Skeletal muscle satellite cell (primary cell): ENCODE measurements around the gene TSPAN13.
A peak's percentile ranks its signal among the peaks of the same experiment; 100 is the strongest.

Experiments
- H3K27me3 ChIP-seq: 2 replicates; pipeline ENCODE4 v1.7.0; 2013; ENCODE audit warnings: low read length; ENCODE audit not compliant: control insufficient read depth, insufficient read depth
- H3K36me3 ChIP-seq: 2 replicates; pipeline ENCODE4 v1.7.0; 2013; ENCODE audit warnings: mild to moderate bottlenecking, control low read depth, low read length; ENCODE audit not compliant: insufficient read depth
- H3K4me1 ChIP-seq: 2 replicates; pipeline ENCODE4 v1.7.0; 2013; ENCODE audit warnings: low read length; ENCODE audit not compliant: control insufficient read depth, insufficient read depth
- H3K4me2 ChIP-seq: 2 replicates; pipeline ENCODE4 v1.7.0; 2013; ENCODE audit warnings: mild to moderate bottlenecking, low read length
- H3K4me3 ChIP-seq: 2 replicates; pipeline ENCODE4 v1.7.0; 2013; ENCODE audit warnings: low read length
- H3K9ac ChIP-seq: 2 replicates; pipeline ENCODE4 v1.7.0; 2013; ENCODE audit warnings: mild to moderate bottlenecking, low read depth, low read length, moderate library complexity
- H3K9me3 ChIP-seq: replicated peaks from 2 replicates; pipeline ENCODE4 v1.7.0; 2013; ENCODE audit warnings: mild to moderate bottlenecking, control low read depth, low read length

Gene TSPAN13

GRCh38 chr7:16742547-16742946, 11.0 kb upstream of the TSPAN13 start:
- Histone ChIP-seq H3K36me3 (no peaks in the 10 kb centered on the region), H3K9me3 (no peaks in the 10 kb centered on the region), H3K9ac (no peak overlapping the region), H3K27me3 (no peaks in the 10 kb centered on the region), H3K4me1 (peaks cover 44% of the 10 kb centered on the region), H3K4me2 (no peak overlapping the region), H3K4me3 (no peak overlapping the region)

GRCh38 chr7:16743236-16743635, 10.3 kb upstream of the TSPAN13 start:
- no peak overlapping the region for H3K9ac ChIP-seq
- peak overlapping the region; percentile 43 for H3K4me2 ChIP-seq
- H3K36me3 ChIP-seq, result no peaks in the 10 kb centered on the region
- no peak overlapping the region for H3K4me3 ChIP-seq
- no peaks in the 10 kb centered on the region for H3K9me3 ChIP-seq
- H3K27me3 ChIP-seq, result no peaks in the 10 kb centered on the region
- peaks cover 44% of the 10 kb centered on the region for H3K4me1 ChIP-seq

DNA sequence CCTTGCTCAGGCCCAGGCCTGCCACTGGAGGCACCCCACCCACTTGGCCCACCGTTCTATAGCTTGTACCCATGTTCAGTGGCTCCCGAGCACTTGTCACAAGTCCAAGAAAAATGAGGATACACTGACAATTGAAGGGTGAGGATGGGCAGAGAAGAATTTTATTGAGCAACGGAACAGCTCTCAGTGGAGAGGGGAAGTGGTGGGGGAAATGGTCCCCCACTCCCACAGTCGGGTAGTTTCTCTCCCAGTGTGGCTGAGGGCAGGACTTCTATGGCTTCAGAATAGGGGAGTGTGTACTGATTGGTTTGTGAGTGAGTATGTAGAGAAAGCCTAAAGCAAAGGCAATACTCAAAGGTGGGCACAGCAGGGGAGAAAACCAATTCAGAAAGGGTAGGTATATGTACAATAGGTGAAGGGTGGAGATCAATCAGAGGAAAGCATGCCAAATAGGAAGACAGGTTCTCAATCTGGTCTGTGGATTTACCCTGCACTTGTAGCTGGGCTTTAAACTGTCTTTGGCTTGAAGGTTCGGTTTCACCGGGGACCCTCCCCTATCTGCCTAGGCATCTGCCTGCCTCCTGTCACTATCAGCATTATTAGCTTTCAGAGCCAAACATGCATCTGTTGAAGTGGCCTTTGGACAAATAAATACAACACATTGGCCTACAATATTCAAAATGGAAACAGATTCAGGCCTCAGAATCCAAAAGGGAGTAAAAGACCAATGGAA, 8.9 kb upstream of the TSPAN13 start:
- H3K9ac ChIP-seq, result no peak overlapping the region
- no peaks in the 10 kb centered on the region for H3K9me3 ChIP-seq
- H3K4me2 ChIP-seq, result no peak overlapping the region
- H3K4me1 ChIP-seq, result peaks cover 37% of the 10 kb centered on the region
- H3K27me3 ChIP-seq, result no peaks in the 10 kb centered on the region
- no peaks in the 10 kb centered on the region for H3K36me3 ChIP-seq
- no peak overlapping the region for H3K4me3 ChIP-seq

DNA sequence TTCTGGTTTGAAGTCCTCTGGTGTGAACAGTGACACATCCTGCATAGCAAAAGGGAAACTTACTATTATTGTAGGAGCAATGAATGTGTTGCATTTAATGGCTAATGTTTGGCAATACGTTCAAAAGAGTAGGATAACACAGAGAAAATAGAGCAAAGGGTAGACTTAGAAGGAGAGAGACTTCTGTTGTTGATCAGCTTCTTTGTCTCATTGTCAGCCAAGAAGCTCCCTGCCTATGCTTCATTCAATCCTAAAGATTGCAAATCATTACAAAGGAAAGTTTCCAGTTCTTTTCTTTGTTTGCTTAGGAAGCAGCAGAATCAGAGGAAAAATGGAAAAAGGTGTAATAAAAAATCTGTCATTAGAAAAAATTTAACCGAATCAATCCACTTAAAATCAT, 7.9 kb upstream of the TSPAN13 start:
- Histone ChIP-seq H3K36me3 (no peaks in the 10 kb centered on the region), H3K4me2 (no peak overlapping the region), H3K4me3 (no peak overlapping the region), H3K27me3 (no peaks in the 10 kb centered on the region), H3K9me3 (no peaks in the 10 kb centered on the region), H3K4me1 (peaks cover 30% of the 10 kb centered on the region), H3K9ac (no peak overlapping the region)

DNA sequence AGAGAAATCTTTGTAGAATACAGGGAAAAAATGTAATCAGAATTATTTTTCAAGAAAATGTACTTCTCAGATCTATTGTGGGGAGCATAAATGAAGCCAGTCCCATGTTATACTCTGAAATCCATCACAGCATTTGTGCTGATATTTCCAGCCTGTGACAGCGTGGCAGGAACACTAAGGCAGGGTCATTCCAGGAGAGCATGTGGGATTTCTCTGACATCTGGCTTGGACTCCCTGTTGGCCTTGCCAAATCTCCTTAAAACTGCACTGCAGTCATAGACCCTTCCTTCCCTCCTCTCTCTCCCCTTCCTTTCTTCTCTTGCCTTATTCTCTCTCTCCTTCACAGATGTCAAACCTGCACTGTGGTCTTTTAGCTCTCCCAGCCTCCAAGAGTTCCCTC, 6.5 kb upstream of the TSPAN13 start:
- no peak overlapping the region for H3K4me2 ChIP-seq
- no peak overlapping the region for H3K4me3 ChIP-seq
- no peak overlapping the region for H3K9ac ChIP-seq
- peaks cover 17% of the 10 kb centered on the region for H3K4me1 ChIP-seq
- no peaks in the 10 kb centered on the region for H3K27me3 ChIP-seq
- no peaks in the 10 kb centered on the region for H3K36me3 ChIP-seq
- H3K9me3 ChIP-seq, result no peaks in the 10 kb centered on the region

GRCh38 chr7:16753932-16754855, 639 bp downstream of the TSPAN13 start:
- Histone ChIP-seq H3K4me3 (peak overlapping the region; percentile 83), H3K36me3 (no peaks in the 10 kb centered on the region), H3K9me3 (no peaks in the 10 kb centered on the region), H3K9ac (peak overlapping the region; percentile 51), H3K4me2 (peak overlapping the region; percentile 92), H3K4me1 (peaks cover 9% of the 10 kb centered on the region), H3K27me3 (no peaks in the 10 kb centered on the region)

GRCh38 chr7:16754856-16755317, 1.3 kb downstream of the TSPAN13 start:
- Histone ChIP-seq H3K27me3 (no peaks in the 10 kb centered on the region), H3K4me1 (peaks cover 9% of the 10 kb centered on the region), H3K9ac (no peak overlapping the region), H3K36me3 (no peaks in the 10 kb centered on the region), H3K4me2 (peak overlapping the region; percentile 92), H3K9me3 (no peaks in the 10 kb centered on the region), H3K4me3 (no peak overlapping the region)

- Histone ChIP-seq H3K9me3 (no peaks in the 10 kb centered on the region), H3K4me1 (peaks cover 9% of the 10 kb centered on the region), H3K4me3 (no peak overlapping the region)
These were observed 1.8 kb downstream of the TSPAN13 start for GRCh38 chr7:16755397-16755796.

DNA sequence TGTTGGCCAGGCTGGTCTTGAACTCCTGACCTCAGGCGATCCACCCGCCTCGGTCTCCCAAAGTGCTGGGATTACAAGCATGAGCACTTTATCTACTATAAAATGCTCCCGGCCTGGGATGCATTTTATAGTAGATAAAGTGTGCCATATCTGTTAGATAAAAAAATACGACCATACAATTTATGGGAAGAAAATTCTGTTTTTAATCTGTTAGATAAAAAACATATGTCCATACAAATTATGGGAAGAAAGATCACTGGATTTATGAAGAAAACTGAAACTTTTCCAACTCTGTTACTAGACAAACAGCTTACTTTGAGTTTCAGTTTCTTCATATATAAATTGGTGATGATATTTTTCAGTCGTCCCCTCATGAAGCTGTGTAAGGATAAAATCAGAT, 4.5 kb downstream of the TSPAN13 start:
- H3K4me1 ChIP-seq, result peaks cover 9% of the 10 kb centered on the region
- H3K9me3 ChIP-seq, result no peaks in the 10 kb centered on the region
- no peak overlapping the region for H3K9ac ChIP-seq
- H3K27me3 ChIP-seq, result no peaks in the 10 kb centered on the region
- no peak overlapping the region for H3K4me2 ChIP-seq
- H3K4me3 ChIP-seq, result no peak overlapping the region
- no peaks in the 10 kb centered on the region for H3K36me3 ChIP-seq

More at GRCh38 chr7:16755397-16755796, 1.8 kb downstream of the TSPAN13 start:
- no peak overlapping the region for H3K9ac ChIP-seq
- no peaks in the 10 kb centered on the region for H3K27me3 ChIP-seq
- no peaks in the 10 kb centered on the region for H3K36me3 ChIP-seq
- H3K4me2 ChIP-seq, result no peak overlapping the region

DNA sequence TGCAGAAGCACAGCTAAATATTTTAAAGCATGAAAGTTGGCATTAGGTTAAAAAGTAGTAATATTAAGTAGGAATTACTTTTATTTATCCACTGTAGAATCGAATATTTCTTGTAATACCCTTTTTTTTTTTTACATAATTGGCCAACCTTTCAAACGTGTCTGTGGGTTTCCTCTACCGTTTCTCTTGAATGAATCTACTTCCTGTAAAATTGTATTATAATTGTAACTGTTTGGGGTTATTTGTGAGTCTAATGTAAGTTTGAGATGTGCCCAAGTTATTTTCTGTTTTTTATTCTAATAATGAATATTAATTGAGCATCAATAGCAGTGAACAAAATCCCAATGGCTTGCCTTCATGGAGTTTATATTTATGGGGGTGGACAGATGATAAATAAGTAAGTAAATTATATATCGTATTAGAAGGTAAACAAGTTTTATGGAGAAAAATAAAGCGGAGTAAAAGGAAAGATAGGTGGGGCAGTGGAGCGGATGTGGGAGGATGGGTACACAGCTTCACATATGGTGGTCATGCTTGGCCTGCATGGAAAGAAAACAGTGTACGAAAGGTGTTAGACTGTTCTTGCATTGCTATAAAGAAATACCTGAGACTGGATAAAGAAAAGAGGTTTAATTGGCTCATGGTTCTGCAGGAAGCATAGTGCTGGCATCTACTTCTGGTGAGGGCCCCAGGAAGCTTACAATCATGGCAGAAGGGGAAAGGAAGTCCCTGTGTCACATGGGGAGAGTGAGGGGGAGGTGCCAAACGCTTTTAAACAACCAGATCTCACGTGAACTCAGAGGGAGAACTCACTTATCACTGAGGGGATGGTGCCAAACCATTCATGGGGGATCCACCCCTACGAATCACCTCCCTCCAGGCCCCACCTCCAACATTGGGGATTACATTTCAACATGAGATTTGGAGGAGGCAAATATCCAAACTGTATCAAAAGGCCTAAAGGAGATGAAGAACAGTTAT, 5.4 kb downstream of the TSPAN13 start:
- no peak overlapping the region for H3K9ac ChIP-seq
- H3K4me3 ChIP-seq, result no peak overlapping the region
- no peaks in the 10 kb centered on the region for H3K9me3 ChIP-seq
- H3K27me3 ChIP-seq, result no peaks in the 10 kb centered on the region
- H3K4me1 ChIP-seq, result peaks cover 9% of the 10 kb centered on the region
- no peak overlapping the region for H3K4me2 ChIP-seq
- no peaks in the 10 kb centered on the region for H3K36me3 ChIP-seq

DNA sequence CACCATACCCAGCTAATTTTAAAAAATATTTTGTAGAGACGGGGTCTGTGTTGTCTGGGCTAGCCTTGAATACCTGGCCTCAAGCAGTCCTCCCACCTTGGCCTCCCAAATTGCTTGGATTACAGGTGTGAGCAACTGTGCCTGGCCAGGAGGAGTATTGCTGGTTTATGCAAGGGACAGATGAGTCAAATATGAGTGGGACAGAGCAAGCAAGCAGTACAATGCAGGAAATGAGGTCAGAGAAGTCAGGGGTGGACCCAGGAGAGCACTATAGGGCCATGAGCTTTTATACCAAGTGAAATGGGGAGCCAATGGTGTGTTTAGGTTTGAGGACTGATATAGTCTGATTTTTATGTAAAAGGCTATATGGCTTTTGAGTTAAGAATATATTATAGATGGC, 6.3 kb downstream of the TSPAN13 start:
- Histone ChIP-seq H3K9ac (no peak overlapping the region), H3K9me3 (no peaks in the 10 kb centered on the region), H3K4me3 (no peak overlapping the region), H3K4me1 (peaks cover 4% of the 10 kb centered on the region), H3K27me3 (no peaks in the 10 kb centered on the region), H3K36me3 (no peaks in the 10 kb centered on the region), H3K4me2 (no peak overlapping the region)
